GM21515 (cell line): ENCODE results near the gene DEFB125.

ENCODE experiments used
- ATAC-seq: cut with Tn5 transposase; IDR thresholded peaks from one replicate; pipeline ENCODE4 v1.9.1; 2021; ENCODE audit not compliant: unreplicated experiment

DEFB125 gene

GRCh38 chr20:145877-146276 lies 58.4 kb downstream of the DEFB125 start:
- no peak for ATAC-seq
